GM21576 (cell line): ENCODE measurements around the gene C2orf72.
"Not testable (repeated sequence)": the region's sequence is repeated elsewhere in the genome, so short reads cannot be mapped to it uniquely, and the experiment has no call there.

Source experiments
- ATAC-seq: cut with Tn5 transposase; IDR thresholded peaks from one replicate; pipeline ENCODE4 v1.9.1; 2021; ENCODE audit warnings: mild to moderate bottlenecking, moderate library complexity; ENCODE audit not compliant: unreplicated experiment

Gene C2orf72

DNA sequence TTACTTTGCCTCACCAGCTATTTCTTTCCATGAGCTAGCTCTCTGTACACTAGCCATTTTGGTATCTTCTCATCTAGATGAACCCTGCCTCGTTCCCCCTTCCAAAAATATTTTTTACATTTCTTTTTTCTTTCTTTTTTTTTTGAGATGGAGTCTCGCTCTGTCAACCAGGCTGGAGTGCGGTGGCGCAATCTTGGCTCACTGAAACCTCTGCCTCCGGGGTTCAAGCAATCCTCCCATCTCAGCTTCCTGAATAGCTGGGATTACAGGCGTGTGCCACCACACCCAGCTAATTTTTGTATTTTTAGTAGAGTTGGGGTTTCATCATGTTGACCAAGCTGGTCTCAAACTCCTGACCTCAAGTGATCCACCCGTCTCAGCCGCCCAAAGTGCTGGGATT lies 30.2 kb downstream of the C2orf72 start:
- not testable (repeated sequence) for ATAC-seq

DNA sequence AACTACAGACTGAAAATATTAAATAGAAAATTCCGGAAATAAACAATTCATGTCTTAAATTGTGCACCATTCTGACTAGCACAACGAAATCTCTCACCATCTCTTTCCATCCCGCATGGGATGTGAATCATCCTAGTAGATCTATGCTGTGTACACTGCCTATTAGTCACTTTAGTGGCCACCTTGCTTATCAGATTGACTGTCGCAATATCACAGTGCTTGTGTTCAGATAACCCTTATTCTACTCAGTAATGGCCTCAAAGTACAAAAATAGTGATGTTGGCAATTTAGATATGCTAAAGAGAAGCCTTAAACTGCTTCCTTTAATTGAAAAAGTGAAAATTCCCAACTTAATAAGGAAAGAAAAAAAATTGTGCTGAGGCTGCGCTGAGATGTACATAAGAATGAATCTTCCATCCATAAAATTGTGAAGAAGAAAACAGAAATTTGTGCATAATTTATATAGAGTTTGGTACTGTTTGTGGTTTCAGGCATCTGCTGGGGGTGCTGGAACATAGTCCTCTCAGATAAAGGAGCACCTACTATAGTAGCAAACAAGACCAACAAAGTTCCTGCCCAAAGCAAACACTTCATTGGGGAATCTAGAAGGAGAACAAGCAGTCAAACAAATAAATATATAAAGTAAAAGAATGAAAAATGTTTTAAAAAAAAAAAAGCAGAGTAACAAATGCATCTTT lies 31.4 kb downstream of the C2orf72 start:
- no peak for ATAC-seq

DNA sequence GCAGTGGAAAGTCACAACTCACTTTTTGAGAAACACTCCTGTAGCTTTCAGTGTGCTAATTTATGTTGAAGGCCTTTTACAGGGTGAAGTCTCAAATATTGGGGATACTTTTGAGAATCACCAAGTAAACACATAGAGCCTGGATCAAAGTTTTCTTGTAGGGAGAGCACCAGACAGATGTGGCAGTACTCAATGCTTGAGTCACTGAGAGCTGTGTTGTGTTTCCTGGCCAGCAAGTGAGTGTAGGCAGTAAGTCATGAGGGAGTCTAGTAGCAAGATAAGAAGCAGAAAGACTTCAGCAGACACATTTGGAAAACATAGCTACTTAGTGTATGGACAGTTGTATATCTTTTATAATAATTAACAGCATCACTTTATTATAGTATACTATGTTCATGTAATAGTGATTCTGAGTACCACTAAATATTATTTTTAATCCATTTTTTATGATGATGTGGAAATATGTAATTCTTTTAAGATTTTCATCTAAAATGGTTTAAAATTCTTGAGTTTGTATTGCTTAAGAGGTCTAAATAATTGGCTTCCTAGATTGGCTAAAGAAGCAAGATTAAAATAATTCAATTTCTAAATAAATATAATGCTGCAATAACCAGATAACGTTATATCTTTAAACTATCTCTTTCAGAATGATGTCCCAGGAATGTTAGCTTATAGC lies 32.2 kb downstream of the C2orf72 start:
- no peak for ATAC-seq

DNA sequence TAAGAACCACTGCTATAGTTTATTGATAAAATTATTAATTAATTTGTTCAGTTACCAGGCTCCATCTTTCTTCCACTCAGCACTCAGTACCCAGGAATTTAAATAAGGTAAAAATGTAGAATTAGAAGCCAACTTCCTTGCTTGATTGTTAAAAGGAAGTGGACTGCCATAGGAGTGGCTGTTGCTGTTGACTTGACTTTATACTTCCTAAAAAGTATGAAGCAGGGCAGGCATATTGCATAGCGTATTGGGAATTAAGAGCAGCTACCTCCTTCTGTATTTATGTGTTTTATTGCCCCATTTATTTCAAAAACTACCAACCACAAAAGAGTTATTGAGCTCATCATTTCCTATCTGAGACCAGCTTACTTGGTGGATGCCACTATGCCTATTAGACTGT lies 47.2 kb downstream of the C2orf72 start:
- ATAC-seq = no peak

DNA sequence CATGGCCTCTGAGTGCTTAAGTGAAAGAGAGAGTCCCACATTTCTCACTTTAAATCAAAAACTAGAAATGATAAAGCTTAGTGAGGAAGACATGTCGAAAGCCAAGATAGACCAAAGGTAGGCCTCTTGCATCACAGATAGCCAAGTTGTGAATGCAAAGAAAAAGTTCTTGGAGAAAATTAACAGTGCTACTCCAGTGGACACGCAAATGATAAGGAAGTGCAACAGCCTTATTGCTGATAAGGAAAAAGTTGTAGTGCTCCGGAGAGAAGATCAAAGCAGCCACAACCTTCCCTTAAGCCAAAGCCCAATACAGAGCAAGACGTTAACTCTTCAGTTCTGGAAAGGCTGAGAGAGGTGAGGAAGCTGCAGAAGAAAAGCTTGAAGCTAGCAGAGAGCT lies 51.4 kb downstream of the C2orf72 start:
- no peak for ATAC-seq

DNA sequence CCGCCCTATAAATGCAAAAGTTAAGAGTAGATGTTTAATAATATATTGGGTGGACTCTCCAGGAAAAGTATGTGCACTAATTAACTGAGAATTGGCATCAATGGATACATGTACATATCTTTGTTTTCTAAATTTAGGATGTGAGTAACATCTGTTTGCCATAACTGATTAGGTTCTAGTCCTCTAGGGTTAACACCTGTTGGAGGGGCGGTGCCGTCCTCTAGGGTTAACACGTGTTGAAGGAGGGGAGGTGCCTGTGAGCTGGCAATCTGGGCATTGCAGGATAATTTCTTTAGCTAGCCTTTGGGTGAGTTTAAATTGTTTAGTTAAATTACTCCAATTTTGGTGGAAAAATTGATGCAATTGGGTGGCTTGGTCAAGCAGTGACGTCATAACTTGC lies 56.6 kb downstream of the C2orf72 start:
- no peak for ATAC-seq

DNA sequence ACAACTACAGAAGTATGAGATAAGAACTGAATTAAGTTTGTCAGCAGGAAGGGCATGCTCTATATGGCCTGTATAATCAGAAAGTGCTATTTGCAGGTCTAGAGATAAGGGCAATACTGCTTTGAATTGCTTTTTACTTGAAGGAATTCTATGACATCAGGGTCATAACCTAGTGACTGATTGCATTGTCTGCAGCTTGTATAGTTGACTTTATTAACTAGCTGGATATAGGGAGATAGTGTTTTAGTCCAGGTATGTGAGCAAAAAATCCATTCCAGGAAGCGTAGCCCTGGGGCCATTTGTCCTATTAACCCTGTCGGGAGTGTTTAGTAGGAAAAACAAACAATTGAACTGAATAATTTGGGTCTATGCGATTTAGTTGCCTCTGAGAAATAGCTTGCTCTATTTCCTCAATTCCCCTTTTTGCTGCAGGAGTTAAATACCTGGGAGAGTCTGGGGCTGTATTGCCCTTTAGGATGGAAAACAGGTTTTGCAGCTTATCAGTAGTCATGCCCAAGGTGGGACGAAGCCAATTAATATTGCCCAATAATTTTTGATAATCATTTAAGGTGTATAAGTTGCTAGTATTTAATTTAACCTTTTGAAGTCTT lies 57.5 kb downstream of the C2orf72 start:
- no peak for ATAC-seq
